Measurements from ENCODE around the gene DGKD. TPM values are rescaled to one million over a fixed set of nuclear protein-coding genes. Genes with fewer than 3 reads are reported as not detected.

The DGKD gene
- total RNA-seq, 1 donor from 2014 or later = 188 TPM

GRCh38 chr2:233314180-233314925 is 39.9 kb upstream of the DGKD start:
- no peak overlapping the region for H3K4me3 Mint-ChIP-seq
- H3K27ac Mint-ChIP-seq = no peak overlapping the region

DNA sequence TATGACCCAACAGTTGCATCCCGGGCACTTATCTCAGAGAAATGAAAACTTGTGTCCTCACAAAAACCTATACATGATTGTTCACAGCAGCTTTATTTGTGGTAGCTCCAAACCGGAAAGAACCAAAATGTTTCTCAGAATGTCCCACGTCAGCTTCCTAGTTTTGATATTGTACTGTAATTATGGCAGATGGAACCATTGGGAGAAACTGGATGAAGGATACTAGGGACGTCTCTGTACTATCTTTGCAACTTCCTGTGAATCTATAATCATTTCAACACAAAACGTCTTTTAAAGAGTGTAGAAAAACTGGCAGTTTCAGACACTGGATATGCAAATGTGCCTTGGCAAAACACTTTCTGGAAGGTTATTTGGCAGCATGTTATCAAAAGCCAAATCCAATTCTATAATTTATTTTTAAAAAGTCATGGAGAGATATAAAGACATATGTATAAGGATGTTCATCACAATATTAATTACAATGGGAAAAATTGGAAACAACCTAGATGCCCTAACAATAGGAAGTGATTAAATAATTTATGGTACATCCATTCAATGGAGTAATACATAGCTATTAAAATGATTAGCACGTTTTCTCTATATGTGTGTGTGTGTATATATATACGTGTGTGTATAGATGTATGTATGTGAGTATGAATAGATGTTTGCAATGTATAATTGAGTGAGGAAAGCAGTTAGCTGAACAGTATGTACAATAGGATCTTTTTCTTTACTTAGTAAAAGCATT is 36.9 kb upstream of the DGKD start:
- CTCF ChIA-PET = interaction anchor here (1.2 kb wide), 1 partner anchor 32 kb away, joined by 5 read pairs; no protein-coding TSS in a partner anchor
- no peak for ATAC-seq (ENCODE audit: low read depth)
- Mint-ChIP-seq H3K9me3 (no peaks in the 10 kb centered on the region), H3K4me1 (peaks cover 42% of the 10 kb centered on the region), H3K36me3 (ENCODE audit: low read depth) (no peaks in the 10 kb centered on the region), H3K27me3 (no peaks in the 10 kb centered on the region), H3K4me3 (no peak overlapping the region), H3K27ac (no peak overlapping the region)
- POLR2A ChIA-PET = interaction anchor here (1.4 kb wide), 1 partner anchor 36 kb away, joined by 4 read pairs; the partner anchor contains the start of gene DGKD
- DNase-seq = no peak
- TF ChIP-seq, protein P1, sequence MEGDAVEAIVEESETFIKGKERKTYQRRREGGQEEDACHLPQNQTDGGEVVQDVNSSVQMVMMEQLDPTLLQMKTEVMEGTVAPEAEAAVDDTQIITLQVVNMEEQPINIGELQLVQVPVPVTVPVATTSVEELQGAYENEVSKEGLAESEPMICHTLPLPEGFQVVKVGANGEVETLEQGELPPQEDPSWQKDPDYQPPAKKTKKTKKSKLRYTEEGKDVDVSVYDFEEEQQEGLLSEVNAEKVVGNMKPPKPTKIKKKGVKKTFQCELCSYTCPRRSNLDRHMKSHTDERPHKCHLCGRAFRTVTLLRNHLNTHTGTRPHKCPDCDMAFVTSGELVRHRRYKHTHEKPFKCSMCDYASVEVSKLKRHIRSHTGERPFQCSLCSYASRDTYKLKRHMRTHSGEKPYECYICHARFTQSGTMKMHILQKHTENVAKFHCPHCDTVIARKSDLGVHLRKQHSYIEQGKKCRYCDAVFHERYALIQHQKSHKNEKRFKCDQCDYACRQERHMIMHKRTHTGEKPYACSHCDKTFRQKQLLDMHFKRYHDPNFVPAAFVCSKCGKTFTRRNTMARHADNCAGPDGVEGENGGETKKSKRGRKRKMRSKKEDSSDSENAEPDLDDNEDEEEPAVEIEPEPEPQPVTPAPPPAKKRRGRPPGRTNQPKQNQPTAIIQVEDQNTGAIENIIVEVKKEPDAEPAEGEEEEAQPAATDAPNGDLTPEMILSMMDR (IDR thresholded peaks at IDR 0.05) = no peak
- intact Hi-C loops (cut with micrococcal nuclease) = no loop called here

More at GRCh38 chr2:233314180-233314925, 39.9 kb upstream of the DGKD start:
- ChIA-PET POLR2A (interaction anchor here (0.6 to 0.7 kb wide), 2 partner anchors 40 to 67 kb away, joined by 3 to 6 read pairs; partner anchors contain the start of gene DGKD), CTCF (interaction anchor here (0.6 to 1.0 kb wide), 3 partner anchors 9 to 129 kb away, joined by 3 read pairs; no protein-coding TSS in a partner anchor)
- intact Hi-C loops (cut with micrococcal nuclease) = no loop called here
- no peaks in the 10 kb centered on the region for H3K27me3 Mint-ChIP-seq
- ATAC-seq (ENCODE audit: low read depth) = no peak
- H3K36me3 Mint-ChIP-seq (ENCODE audit: low read depth) = no peaks in the 10 kb centered on the region
- TF ChIP-seq, protein P1 (IDR thresholded peaks at IDR 0.05) = no peak
- DNase-seq = no peak
- H3K4me1 Mint-ChIP-seq = peaks cover 51% of the 10 kb centered on the region
- no peaks in the 10 kb centered on the region for H3K9me3 Mint-ChIP-seq

- Mint-ChIP-seq H3K9me3 (no peaks in the 10 kb centered on the region), H3K4me1 (peaks cover 46% of the 10 kb centered on the region), H3K4me3 (no peak overlapping the region), H3K27ac (no peak overlapping the region), H3K27me3 (no peaks in the 10 kb centered on the region), H3K36me3 (ENCODE audit: low read depth) (no peaks in the 10 kb centered on the region)
- ChIA-PET CTCF (no interaction called here), POLR2A (no interaction called here)
- intact Hi-C loops (cut with micrococcal nuclease) = no loop called here
- ATAC-seq (ENCODE audit: low read depth) (no peak), DNase-seq (no peak)
- TF ChIP-seq, protein P1 (IDR thresholded peaks at IDR 0.05) = no peak
Measured at GRCh38 chr2:233319256-233319655, 35.0 kb upstream of the DGKD start.

DNA sequence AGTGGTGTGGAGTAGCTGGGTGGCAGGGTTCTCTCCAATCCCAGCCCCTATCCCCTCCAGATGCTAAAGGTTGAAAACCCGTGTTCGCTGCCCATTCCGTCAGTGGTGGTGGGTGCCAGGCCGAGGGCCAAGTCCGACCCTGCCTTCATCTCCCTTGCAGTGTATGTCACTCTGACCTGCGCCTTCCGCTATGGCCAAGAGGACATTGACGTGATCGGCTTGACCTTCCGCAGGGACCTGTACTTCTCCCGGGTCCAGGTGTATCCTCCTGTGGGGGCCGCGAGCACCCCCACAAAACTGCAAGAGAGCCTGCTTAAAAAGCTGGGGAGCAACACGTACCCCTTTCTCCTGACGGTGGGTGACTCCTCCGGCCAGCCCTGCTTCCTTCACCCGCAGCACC is 33.8 kb upstream of the DGKD start:
- intact Hi-C loops (cut with micrococcal nuclease) = no loop called here
- no peak for ATAC-seq (ENCODE audit: low read depth)
- no peak overlapping the region for H3K4me3 Mint-ChIP-seq
- ChIA-PET CTCF (interaction anchor here (0.6 kb wide), 1 partner anchor 127 kb away, joined by 3 read pairs; no protein-coding TSS in a partner anchor), POLR2A (no interaction called here)
- peaks cover 55% of the 10 kb centered on the region for H3K4me1 Mint-ChIP-seq
- H3K27me3 Mint-ChIP-seq = no peaks in the 10 kb centered on the region
- no peaks in the 10 kb centered on the region for H3K9me3 Mint-ChIP-seq
- H3K27ac Mint-ChIP-seq = no peak overlapping the region
- H3K36me3 Mint-ChIP-seq (ENCODE audit: low read depth) = no peaks in the 10 kb centered on the region
- no peak for DNase-seq
- TF ChIP-seq, protein P1 (IDR thresholded peaks at IDR 0.05) = no peak

DNA sequence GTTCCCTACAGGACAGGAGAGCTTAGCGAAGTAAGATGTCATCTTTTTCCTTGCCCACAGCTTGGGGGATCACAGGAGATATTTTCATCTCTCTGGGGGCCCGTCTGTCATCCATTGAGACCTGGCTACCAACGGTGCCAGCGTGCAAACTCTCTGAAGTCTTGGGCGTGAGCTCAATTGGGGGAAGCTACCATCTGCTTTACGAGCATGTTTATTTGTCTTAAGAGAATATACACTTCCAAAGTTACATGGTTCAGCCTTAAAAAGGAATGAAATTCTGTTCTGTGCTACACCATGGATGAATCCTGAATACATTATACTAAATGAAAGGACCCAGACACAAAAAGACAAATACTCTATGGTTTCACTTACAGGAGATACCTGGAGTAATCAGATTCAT is 33.1 kb upstream of the DGKD start:
- Mint-ChIP-seq H3K27ac (no peak overlapping the region), H3K36me3 (ENCODE audit: low read depth) (no peaks in the 10 kb centered on the region), H3K27me3 (no peaks in the 10 kb centered on the region), H3K4me3 (peak overlapping the region; percentile 39), H3K4me1 (peaks cover 60% of the 10 kb centered on the region), H3K9me3 (no peaks in the 10 kb centered on the region)
- TF ChIP-seq, protein P1 (IDR thresholded peaks at IDR 0.05) = no peak
- ChIA-PET POLR2A (interaction anchor here (1.3 to 2.9 kb wide), 2 partner anchors 10 to 32 kb away, joined by 15 to 25 read pairs; partner anchors contain the start of gene DGKD), CTCF (no interaction called here)
- intact Hi-C loops (cut with micrococcal nuclease) = no loop called here
- ATAC-seq (ENCODE audit: low read depth) = no peak
- no peak for DNase-seq
